ENCODE results near the gene GNL1.
"Not testable (repeated sequence)": the region's sequence is repeated elsewhere in the genome, so short reads cannot be mapped to it uniquely, and the experiment has no call there.

The GNL1 gene

GRCh38 chr6:30565772-30566171, 9.5 kb upstream of the GNL1 start:
- no peak for DNase-seq

GRCh38 chr6:30564114-30564513, 7.8 kb upstream of the GNL1 start:
- no peak for DNase-seq

GRCh38 chr6:30562470-30563425, 6.5 kb upstream of the GNL1 start:
- no peak for DNase-seq

- DNase-seq = no peak
Measured at GRCh38 chr6:30560930-30561329, 4.6 kb upstream of the GNL1 start.

- no peak for DNase-seq
Measured at GRCh38 chr6:30557683-30557981, 1.3 kb upstream of the GNL1 start.

- peak in 1 of 2 experiments; percentile 57 for DNase-seq
Measured at GRCh38 chr6:30556906-30557682, 805 bp upstream of the GNL1 start, which contains the start of gene PRR3. PRR3 (plus strand) TSS chr6:30557295; CDS start chr6:30557345, 50 bp downstream.

- DNase-seq = no peak
Measured at GRCh38 chr6:30555816-30556065, 548 bp downstream of the GNL1 start.

- DNase-seq = no peak
Measured at GRCh38 chr6:30554962-30555815, 1.1 kb downstream of the GNL1 start.

GRCh38 chr6:30554404-30554803, 1.9 kb downstream of the GNL1 start:
- no peak for DNase-seq

- DNase-seq = no peak
Measured at GRCh38 chr6:30548375-30548774, 7.9 kb downstream of the GNL1 start.

GRCh38 chr6:30547454-30547853, 8.8 kb downstream of the GNL1 start:
- no peak for DNase-seq

- no peak for DNase-seq
Measured at GRCh38 chr6:30544666-30545272, 11.5 kb downstream of the GNL1 start.

- no peak for DNase-seq
Measured at GRCh38 chr6:30543821-30544220, 12.5 kb downstream of the GNL1 start.

- no peak for DNase-seq
Measured at GRCh38 chr6:30542915-30543314, 13.4 kb downstream of the GNL1 start.

- DNase-seq = no peak
Measured at GRCh38 chr6:30542404-30542725, 13.9 kb downstream of the GNL1 start.

GRCh38 chr6:30541515-30542403, 14.5 kb downstream of the GNL1 start:
- peak in 1 of 2 experiments; percentile 43 for DNase-seq

GRCh38 chr6:30537931-30538330, 18.4 kb downstream of the GNL1 start:
- DNase-seq = no peak

- DNase-seq = no peak
Measured at GRCh38 chr6:30533460-30534294, 22.6 kb downstream of the GNL1 start.

GRCh38 chr6:30530014-30530413, 26.3 kb downstream of the GNL1 start:
- DNase-seq = no peak

- not testable (repeated sequence) for DNase-seq
Measured at GRCh38 chr6:30529349-30529875, 26.9 kb downstream of the GNL1 start.

- DNase-seq = not testable (repeated sequence)
Measured at GRCh38 chr6:30526444-30526843, 29.8 kb downstream of the GNL1 start.
